ENCODE results near the gene CD3E. TPM values are rescaled to one million over a fixed set of nuclear protein-coding genes. Genes with fewer than 3 reads are reported as not detected.
A peak's percentile ranks its signal among the peaks of the same experiment; 100 is the strongest.

Gene CD3E
- total RNA-seq, 2 donors from 2014 or later: 4.3 to 5.7 TPM

DNA sequence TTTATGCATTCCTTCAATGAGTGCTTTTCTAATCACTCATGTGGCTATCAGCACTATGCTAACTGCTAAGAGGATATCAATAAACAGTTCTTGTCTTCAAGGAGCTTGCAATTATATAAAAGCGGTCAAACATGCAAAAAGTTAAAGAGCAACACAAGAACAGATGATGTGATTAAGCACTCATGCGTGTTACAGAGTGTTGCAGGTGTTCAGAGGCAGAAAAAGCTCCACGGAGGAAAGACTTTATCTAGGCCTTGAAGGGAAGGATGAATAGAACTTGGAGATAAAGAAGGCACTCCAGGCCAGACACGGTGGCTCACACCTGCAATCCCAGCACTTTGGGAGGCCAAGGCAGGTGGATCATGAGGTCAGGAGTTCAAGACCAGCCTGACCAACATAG, 13.6 kb downstream of the CD3E start:
- TF ChIP-seq, protein P1, sequence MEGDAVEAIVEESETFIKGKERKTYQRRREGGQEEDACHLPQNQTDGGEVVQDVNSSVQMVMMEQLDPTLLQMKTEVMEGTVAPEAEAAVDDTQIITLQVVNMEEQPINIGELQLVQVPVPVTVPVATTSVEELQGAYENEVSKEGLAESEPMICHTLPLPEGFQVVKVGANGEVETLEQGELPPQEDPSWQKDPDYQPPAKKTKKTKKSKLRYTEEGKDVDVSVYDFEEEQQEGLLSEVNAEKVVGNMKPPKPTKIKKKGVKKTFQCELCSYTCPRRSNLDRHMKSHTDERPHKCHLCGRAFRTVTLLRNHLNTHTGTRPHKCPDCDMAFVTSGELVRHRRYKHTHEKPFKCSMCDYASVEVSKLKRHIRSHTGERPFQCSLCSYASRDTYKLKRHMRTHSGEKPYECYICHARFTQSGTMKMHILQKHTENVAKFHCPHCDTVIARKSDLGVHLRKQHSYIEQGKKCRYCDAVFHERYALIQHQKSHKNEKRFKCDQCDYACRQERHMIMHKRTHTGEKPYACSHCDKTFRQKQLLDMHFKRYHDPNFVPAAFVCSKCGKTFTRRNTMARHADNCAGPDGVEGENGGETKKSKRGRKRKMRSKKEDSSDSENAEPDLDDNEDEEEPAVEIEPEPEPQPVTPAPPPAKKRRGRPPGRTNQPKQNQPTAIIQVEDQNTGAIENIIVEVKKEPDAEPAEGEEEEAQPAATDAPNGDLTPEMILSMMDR (IDR thresholded peaks at IDR 0.05): no peak
- intact Hi-C loops (cut with DNase I): no loop called here
- H3K27me3 ChIP-seq: no peaks in the 10 kb centered on the region
- H3K9ac ChIP-seq (ENCODE audit: low read depth in 2 of 2, low read length in 2 of 2): no peak overlapping the region
- H3K9me3 ChIP-seq: no peaks in the 10 kb centered on the region
- H3K4me3 ChIP-seq: no peak overlapping the region
- DNase-seq: no peak
- peaks cover 16% of the 10 kb centered on the region for H3K4me1 ChIP-seq
- no peaks in the 10 kb centered on the region for H3K36me3 ChIP-seq
- H3K27ac ChIP-seq: no peak overlapping the region

DNA sequence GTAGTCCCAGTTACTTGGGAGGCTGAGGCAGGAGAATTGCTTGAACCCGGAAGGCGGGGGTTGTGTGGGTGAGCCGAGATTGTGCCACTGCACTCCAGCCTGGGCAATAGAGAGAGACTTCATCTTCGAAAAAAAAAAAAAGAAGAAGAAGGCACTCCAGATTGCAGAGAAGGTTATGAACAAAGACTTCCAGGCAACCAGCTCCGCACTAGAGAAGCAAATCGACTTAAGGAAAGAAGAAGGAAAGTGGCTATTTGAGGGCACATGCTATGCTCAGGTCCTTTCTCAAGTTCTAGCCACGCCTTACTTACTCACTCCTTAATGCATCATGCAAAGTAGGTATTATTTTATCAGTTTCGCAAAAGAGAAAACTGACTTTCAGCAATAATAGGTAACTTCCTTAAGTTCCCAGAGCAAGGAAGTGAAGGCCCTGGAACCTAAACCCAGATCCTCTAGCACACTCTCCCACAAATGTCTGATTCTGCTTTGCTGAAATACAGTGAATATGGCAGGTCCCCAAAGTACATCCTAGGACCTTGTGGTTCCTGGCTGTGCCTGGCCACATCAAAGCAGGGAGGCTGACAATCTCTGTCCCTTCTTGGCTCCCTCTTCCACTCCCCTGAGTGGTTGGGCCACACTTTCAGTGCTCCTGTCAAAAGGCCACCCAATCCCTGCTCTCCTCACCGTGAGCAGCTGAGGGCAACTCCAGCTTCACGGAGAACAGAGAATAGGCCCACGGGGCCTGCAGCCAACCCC, 14.2 kb downstream of the CD3E start:
- TF ChIP-seq, protein P1 (IDR thresholded peaks at IDR 0.05): no peak
- Histone ChIP-seq H3K9me3 (no peaks in the 10 kb centered on the region), H3K27me3 (no peaks in the 10 kb centered on the region), H3K9ac (ENCODE audit: low read depth in 2 of 2, low read length in 2 of 2) (no peak overlapping the region), H3K36me3 (no peaks in the 10 kb centered on the region), H3K27ac (no peak overlapping the region), H3K4me3 (no peak overlapping the region), H3K4me1 (peaks cover 16% of the 10 kb centered on the region)
- intact Hi-C loops (cut with DNase I): no loop called here
- no peak for DNase-seq

DNA sequence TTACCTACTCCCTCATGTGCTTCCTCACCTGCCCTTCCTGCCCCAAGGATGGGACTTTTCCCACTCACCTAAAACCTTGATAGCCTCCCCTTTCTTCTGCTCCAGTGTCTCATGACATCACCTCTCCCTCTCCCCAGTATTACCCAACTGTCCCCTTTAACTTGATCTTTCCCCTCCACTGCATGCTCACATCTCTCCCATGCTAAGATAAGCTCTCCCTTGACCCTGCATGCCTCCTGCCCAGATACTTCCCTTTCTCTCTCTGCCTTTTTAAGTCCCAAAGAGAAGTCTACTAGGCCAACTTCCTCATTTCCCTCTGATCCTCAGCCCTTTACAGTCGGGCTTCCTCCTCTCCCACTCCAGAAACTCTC, 14.8 kb downstream of the CD3E start:
- H3K27ac ChIP-seq: no peak overlapping the region
- no peak overlapping the region for H3K4me3 ChIP-seq
- no peaks in the 10 kb centered on the region for H3K36me3 ChIP-seq
- H3K9ac ChIP-seq (ENCODE audit: low read depth in 2 of 2, low read length in 2 of 2): no peak overlapping the region
- TF ChIP-seq, protein P1 (IDR thresholded peaks at IDR 0.05): no peak
- intact Hi-C loops (cut with DNase I): no loop called here
- H3K4me1 ChIP-seq: peaks cover 16% of the 10 kb centered on the region
- no peak for DNase-seq
- H3K9me3 ChIP-seq: no peaks in the 10 kb centered on the region
- H3K27me3 ChIP-seq: no peaks in the 10 kb centered on the region

DNA sequence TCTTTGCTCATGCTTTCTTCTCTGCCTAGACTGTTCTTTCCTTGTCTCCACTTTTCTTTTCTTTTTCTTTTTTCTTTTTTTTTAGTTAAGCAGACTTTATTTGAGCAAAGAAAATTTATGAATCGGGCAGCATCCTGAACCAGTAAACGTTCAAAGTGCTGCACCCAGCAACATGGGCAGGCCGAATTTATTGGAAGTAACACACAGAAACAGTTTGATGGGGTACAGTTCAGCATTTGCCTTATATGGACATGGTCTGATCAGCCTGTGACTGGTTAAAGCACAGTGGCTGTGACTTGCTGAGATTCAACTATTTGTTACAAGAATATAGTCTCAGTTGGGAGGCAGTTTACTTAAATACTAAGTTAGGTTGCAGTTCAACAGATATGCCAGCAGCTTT, 16.0 kb downstream of the CD3E start:
- H3K4me3 ChIP-seq: no peak overlapping the region
- no peak overlapping the region for H3K27ac ChIP-seq
- no peaks in the 10 kb centered on the region for H3K36me3 ChIP-seq
- H3K4me1 ChIP-seq: peaks cover 11% of the 10 kb centered on the region
- no peaks in the 10 kb centered on the region for H3K9me3 ChIP-seq
- DNase-seq: no peak
- intact Hi-C loops (cut with DNase I): no loop called here
- H3K27me3 ChIP-seq: no peaks in the 10 kb centered on the region
- H3K9ac ChIP-seq (ENCODE audit: low read depth in 2 of 2, low read length in 2 of 2): no peak overlapping the region
- TF ChIP-seq, protein P1 (IDR thresholded peaks at IDR 0.05): no peak

DNA sequence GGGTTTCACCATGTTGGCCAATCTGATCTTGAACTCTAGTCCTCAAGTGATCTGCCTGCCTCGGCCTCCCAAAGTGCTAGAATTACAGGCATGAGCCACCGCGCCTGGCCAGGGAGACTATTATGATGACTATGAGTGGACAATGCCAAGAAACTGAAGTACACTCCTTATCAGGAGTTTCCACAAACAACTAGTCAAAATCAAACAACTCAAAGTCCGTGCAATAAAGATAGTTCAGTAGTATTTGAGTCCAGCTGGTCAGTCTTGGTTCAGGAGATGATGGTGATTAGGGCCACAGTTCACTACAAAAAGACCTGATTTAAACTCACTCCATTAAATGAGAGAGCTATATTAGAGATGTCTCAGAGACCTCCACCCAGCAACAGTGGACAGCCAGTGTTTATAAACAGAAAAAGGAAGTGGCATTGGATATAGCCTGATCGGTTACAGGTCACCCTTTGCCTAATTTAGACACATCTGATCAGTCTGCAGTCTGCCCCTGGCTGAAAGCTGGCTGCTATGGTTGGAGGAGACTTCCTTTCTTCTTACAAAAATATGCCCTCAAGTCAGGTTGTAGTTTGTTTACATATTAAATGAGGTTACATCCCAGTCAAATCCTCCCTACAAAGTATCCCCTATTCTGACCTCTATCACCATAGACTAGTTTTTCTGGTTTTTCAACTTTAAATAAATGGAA, 17.0 kb downstream of the CD3E start:
- peak overlapping the region in 1 of 2 donors; percentile 40 for H3K9ac ChIP-seq (ENCODE audit: low read depth in 2 of 2, low read length in 2 of 2)
- intact Hi-C loops (cut with DNase I): no loop called here
- no peaks in the 10 kb centered on the region for H3K9me3 ChIP-seq
- H3K4me1 ChIP-seq: peaks cover 9% of the 10 kb centered on the region
- H3K27me3 ChIP-seq: no peaks in the 10 kb centered on the region
- H3K36me3 ChIP-seq: no peaks in the 10 kb centered on the region
- TF ChIP-seq, protein P1 (IDR thresholded peaks at IDR 0.05): no peak
- peak overlapping the region; percentile 68 for H3K27ac ChIP-seq
- DNase-seq: peak; percentile 67
- no peak overlapping the region for H3K4me3 ChIP-seq

Measured in colonic mucosa (tissue), 4 donors.